ENCODE results near the gene ZKSCAN5.

DNA sequence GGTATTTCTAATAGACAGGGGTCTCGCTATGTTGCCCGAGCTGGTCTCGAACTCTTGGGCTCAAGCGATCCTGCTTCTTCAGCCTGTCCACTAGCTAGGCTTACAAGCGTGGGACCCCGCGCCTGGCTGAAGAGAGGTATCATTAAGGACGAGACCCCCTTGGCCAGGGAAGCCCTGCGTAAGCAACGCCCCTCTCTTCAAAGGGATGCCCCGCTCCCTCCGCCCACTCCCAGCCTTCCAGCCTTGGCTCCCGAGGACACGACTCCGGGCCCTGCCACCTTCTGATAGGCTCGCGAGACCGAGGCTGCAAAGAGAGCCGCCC is 220 bp upstream of the ZKSCAN5 start:
- no peak for TF ChIP-seq CTCF (IDR thresholded peaks at IDR 0.05; ENCODE audit: insufficient read depth, low read depth, low read length)
- TF ChIP-seq EZH2 (IDR thresholded peaks at IDR 0.05; ENCODE audit: insufficient read depth, low read length) = no peak

All from astrocyte (in vitro differentiated cells and primary cell).